H54 (cell line): Measurements from ENCODE around the gene VSIG8.
"Not testable (repeated sequence)": the region's sequence is repeated elsewhere in the genome, so short reads cannot be mapped to it uniquely, and the experiment has no call there.

ENCODE experiments used
- DNase-seq: peaks from one replicate; pipeline ENCODE4 v3.0.0; 2011; ENCODE audit warnings: low spot score, mixed read lengths; ENCODE audit not compliant: insufficient read length
- FAIRE-seq: peaks from 3 replicates; lab custom pipeline; 2011; peaks lifted over from hg19 to GRCh38; lab: Jason Lieb, UNC
- POLR2A ChIP-seq: IDR thresholded peaks from 2 replicates; pipeline ENCODE4 v1.6.1; 2011; ENCODE audit warnings: low read depth, mild to moderate bottlenecking, low read length

The VSIG8 gene

GRCh38 chr1:159862557-159862956, at the start of gene VSIG8:
Gene VSIG8, minus strand, starts transcription at chr1:159862657. Its CDS starts 136 bp downstream, at chr1:159862521.
- DNase-seq, result no peak
- no peak for TF ChIP-seq POLR2A
- FAIRE-seq, result no peak

- no peak for FAIRE-seq
- no peak for DNase-seq
- TF ChIP-seq POLR2A, result no peak
Measured at GRCh38 chr1:159911326-159912070, 49.0 kb upstream of the VSIG8 start.

GRCh38 chr1:159908031-159908940, 45.8 kb upstream of the VSIG8 start:
- DNase-seq, result no peak
- no peak for TF ChIP-seq POLR2A
- no peak for FAIRE-seq

GRCh38 chr1:159906960-159907359, 44.5 kb upstream of the VSIG8 start:
- TF ChIP-seq POLR2A, result no peak
- FAIRE-seq (no peak), DNase-seq (no peak)

- not testable (repeated sequence) for FAIRE-seq, DNase-seq
Measured at GRCh38 chr1:159904036-159904435, 41.6 kb upstream of the VSIG8 start.

GRCh38 chr1:159902541-159902940, 40.1 kb upstream of the VSIG8 start:
- no peak for FAIRE-seq
- TF ChIP-seq POLR2A, result no peak
- no peak for DNase-seq

GRCh38 chr1:159900755-159901360, 38.4 kb upstream of the VSIG8 start:
- FAIRE-seq (no peak), DNase-seq (no peak)
- TF ChIP-seq POLR2A, result no peak

- FAIRE-seq, result no peak
- no peak for DNase-seq
- TF ChIP-seq POLR2A, result no peak
Measured at GRCh38 chr1:159900086-159900680, 37.7 kb upstream of the VSIG8 start, which contains the start of gene CFAP45. Gene CFAP45, minus strand, starts transcription at chr1:159900165. Its CDS starts 67 bp downstream, at chr1:159900098.

GRCh38 chr1:159899634-159900033, 37.2 kb upstream of the VSIG8 start:
- not testable (repeated sequence) for FAIRE-seq, DNase-seq

- DNase-seq (no peak), FAIRE-seq (no peak)
- TF ChIP-seq POLR2A, result no peak
Measured at GRCh38 chr1:159898527-159898926, 36.1 kb upstream of the VSIG8 start.

- DNase-seq, result no peak
- no peak for FAIRE-seq
- TF ChIP-seq POLR2A, result no peak
Measured at GRCh38 chr1:159897962-159898361, 35.5 kb upstream of the VSIG8 start.

GRCh38 chr1:159896546-159896930, 34.1 kb upstream of the VSIG8 start:
- no peak for TF ChIP-seq POLR2A
- no peak for FAIRE-seq
- DNase-seq, result no peak

GRCh38 chr1:159895836-159896545, 33.5 kb upstream of the VSIG8 start:
- no peak for DNase-seq
- no peak for FAIRE-seq
- no peak for TF ChIP-seq POLR2A
